Cerebellar nuclear complex (tissue), 1 donor: ENCODE measurements around the gene SAMMSON.

ENCODE experiments used
- DNase-seq, 2 experiments: peaks; one replicate each; lab custom pipeline; 2025; lab: John Stamatoyannopoulos, UW

Gene SAMMSON

DNA sequence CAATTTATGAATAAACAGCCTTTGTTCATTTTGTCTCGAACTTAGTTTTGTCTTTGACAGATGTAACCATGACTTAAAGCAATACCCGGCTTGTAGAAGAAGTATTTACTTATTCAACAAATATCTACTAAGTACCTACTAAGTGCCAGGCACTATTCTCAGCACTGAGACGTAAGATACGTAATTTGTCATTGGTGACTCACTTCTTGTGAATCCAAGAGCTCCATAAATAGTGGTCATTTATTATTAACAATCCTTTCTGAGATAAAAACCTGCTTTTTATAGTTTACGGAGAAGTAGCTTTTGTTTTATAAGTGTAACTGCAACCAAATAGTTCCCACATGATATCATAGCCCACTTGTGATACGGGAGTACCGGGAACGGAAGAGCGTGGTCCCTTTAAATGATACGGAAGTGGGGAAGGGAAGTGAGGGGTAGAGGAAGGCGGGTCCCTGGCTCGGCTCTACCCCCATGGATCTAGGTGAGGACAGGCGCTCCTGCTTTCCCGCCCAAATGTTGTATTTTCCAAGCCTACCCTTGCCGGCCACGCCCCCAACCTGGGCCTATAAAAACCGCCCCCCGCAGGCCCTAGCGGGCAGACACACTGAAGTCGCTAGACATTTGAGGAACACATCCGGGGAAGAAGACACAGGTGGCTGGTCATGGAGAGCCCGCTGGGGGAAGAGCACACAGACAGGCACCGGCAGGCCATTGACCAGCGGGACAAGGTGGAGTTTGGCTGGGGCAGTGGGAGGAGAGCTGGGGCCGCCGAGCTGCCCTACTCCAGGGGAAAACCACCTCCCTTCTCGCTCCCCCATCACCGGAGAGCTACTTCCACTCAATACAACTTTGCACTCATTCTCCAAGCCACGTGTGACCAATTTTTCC is at the start of gene SAMMSON:
Gene SAMMSON, plus strand, starts transcription at position 594 of the 888 bp plus-strand sequence.
- DNase-seq = no peak

DNA sequence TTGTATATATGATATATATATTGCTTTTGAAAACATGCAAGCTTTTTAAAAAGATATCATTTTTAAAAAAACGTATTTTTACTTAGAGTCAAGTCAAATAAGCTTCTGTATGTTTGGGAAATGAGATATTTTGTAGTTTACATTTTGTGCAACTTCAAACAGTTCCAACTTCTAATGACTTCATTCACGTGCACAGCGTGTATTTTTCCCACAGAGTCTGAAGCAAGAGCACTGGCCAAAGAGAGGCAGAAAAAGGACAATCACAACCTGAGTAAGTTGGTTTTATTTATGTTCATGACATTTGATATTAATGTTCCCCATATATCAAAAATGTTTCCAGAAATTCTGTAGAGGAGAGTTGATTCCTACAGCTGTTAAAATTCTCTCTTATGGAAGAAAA is 47.9 kb upstream of the SAMMSON start:
- DNase-seq = no peak

GRCh38 chr3:69959581-69959980 is 40.0 kb upstream of the SAMMSON start:
- DNase-seq = no peak

DNA sequence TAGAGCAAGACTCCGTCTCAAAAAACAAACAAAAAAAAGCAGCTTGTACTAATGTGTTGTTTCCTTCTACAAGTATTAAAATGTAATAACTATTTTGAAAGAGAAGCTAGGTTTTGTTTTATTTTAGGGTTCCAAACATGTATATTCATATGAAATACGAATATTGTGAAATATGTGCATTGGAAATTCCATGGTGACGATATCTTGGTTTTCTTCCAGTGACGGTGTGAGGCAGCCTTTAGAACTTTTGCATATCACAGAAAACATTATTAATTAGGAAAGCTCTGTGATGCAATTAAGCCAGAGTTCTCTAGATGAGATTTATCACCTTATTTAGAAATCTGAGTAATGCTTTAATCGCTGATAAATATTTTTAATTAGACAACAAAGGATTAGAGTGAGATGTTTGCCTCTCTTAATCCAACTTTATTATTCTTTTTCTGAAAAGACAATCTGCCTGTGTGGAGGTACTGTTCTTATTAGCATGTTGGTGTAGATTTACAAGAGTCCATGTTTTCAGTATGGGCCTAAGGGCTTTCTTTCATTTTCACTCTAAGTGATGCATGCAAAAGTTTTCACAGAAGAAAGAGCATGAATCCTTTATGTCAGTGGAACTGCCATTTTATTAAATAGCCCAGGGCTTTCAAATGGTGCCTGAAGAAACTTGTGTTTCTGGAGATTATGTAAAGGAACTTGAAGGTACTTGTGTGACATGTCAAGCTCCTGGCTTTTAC is 37.7 kb upstream of the SAMMSON start:
- DNase-seq = no peak

- no peak for DNase-seq
Observed at GRCh38 chr3:69963643-69964042, 35.9 kb upstream of the SAMMSON start.

- no peak for DNase-seq
Observed at GRCh38 chr3:69967156-69967555, 32.4 kb upstream of the SAMMSON start.

DNA sequence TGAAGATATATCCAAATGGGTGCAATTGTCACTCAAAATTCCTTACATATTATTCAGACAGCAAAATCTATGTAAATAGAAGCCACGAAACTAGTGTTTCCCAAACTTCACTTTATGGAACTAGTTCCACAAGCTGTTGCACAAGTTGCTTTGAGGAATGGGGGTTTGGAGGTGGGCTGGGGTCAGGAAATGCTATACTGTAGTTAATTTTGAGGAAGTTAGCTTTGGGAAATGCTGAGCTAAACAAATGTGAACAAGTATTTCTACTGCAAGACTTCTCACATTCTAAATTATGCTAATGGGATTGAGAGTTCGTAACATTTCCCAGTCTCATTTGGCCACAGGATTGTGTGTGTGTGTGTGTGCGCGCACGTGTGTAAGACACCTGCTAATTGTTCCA is 28.7 kb upstream of the SAMMSON start:
- DNase-seq = no peak

DNA sequence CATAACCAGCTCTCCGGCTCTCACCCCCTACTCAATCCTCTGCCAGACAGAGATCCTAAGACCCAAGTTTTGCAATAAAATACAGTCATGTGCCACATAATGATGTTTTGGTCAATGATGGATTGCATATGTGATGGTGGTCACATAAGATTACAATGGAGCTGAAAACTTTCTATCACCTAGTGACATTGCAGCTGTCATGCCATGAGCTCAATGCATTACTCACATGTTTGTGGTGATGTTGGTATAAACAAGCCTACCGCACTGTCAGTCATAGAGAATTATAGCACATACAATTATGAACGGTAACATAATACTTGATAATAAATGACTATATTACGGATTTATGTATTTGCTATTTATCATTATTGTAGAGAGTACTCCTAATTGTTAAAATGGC is 26.9 kb upstream of the SAMMSON start:
- DNase-seq = no peak

- DNase-seq = no peak
Observed at GRCh38 chr3:69976021-69976420, 23.5 kb upstream of the SAMMSON start.

DNA sequence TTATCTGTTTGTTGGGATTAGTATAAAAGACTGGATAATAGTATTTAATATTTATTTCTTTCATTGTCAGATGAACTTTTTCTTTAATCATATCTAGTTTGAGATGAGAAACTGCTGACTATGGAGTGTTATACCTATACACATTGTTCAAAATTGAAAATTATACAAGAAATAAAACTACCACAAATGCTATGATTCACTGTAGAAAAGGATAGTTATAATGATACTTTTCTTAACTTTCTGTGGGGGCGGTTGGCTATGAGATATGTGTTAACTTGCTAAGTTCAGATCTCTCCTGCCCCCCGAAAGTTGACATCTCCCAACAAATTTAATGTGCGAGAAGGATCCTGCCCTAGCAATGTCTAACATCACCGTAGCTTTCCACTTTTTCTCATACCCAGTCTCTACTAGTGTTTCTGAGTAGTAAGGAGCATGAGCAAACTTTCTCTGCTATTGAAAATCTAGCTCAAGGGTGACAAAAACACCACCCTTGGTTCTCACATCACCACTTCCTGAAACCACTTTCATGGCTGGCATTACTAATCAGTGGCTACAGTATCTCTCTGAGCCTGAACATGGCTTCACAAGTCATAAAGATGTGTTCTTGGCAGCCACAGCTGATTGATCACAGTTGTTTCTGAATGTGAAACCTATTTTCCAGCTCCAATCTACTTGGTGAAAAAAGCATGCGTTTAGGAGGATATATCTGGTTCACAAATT is 15.8 kb upstream of the SAMMSON start:
- DNase-seq = no peak

DNA sequence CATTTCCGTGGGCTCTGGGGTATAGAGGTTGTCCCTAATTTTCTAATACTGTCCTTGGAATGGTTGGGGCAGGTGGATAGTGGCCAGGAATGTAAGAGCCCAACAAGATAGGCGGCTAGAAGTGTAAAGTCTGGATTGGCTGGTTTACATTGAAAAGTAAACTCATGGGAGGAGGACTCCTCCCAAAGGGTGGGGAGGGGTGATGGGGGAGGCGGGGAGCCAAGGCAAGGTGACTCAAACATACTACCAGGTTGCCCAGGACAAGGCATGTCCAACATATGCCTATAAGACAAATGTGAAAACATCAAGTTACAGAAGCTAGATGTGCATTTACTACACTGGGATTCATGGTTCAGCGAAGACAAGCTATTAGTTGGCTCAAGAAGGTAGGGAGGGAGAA is 14.3 kb upstream of the SAMMSON start:
- DNase-seq = no peak

- no peak for DNase-seq
Observed at GRCh38 chr3:69986419-69986818, 13.1 kb upstream of the SAMMSON start.

- no peak for DNase-seq
Observed at GRCh38 chr3:69987833-69988232, 11.7 kb upstream of the SAMMSON start.

DNA sequence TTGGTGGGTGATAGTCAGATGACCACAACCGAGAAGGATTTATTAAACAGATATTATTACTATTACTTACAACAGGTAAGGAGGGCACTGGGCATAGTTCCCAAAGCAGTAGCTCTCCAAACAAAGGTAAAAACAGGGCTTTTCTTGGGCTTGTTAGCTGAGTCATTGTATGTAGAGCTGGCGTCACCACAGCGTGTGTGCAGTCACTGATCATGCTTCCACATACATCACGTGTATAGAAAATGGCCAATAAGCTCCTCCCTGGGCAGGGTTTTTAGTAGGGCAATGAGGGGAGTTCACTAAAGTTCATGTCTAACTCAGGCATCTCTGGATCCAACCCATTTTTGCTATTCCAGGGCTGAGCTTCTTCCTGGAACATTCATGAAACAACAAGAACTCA is 5.8 kb upstream of the SAMMSON start:
- DNase-seq = no peak

DNA sequence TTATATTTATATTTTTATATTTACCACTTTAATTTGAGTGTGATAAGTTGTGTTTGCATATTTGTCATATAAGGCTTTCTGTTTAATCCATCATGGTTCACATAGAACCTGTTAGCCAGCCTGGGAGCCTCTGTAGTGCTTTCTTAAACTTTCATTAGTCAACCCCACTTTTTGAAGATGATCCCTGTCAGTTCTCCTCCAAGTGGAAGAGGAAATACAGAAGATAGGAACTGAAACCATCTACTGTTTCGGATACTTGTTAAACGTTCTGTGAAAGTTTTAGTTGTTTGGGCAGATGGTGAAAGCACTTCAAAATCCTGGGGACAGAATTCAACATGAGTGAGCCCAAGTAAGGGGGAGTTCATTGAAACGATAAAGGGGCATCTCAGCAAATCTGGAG is 4.6 kb upstream of the SAMMSON start:
- no peak for DNase-seq

GRCh38 chr3:69997631-69998307 is 1.8 kb upstream of the SAMMSON start:
- DNase-seq = no peak

GRCh38 chr3:69998759-69999139 is 784 bp upstream of the SAMMSON start:
- no peak for DNase-seq

DNA sequence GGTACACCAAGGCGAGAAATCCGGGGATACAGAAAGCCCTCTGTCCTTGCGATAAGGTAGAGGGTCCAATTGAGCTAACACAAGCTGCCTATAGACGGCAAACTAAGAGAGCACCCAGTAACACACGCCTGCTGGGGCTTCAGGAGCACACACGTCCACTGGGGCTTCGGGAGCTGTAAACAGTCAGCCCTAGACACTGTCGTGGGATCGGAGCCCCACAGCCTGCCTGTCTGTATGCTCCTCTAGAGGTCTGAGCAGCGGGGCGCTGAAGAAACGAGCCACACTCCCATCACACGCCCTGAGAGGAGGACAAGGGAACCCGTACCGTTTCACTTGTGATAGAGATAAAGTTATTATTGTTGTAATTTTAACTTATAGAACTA is 486 bp downstream of the SAMMSON start:
- no peak for DNase-seq

GRCh38 chr3:70000563-70001081 is 1.1 kb downstream of the SAMMSON start:
- DNase-seq = no peak

DNA sequence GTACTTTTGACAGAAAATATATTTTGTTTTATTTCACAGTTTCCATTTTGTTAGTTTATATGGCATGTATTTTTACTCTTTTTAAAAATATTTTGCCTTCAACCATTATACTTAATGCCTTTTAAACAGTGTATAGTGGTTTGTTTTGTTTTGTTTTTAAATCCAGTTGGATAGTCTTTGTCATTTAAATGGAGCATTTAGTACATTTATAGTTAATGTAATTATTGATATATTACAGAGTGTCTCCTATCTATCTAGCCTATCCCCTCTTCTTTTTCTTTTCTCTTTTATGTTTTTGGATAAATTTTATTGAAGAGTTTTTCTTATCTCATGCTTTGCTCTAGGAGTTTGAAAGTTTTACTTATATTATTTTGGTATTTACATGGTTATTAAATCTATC is 3.6 kb downstream of the SAMMSON start:
- DNase-seq = no peak

DNA sequence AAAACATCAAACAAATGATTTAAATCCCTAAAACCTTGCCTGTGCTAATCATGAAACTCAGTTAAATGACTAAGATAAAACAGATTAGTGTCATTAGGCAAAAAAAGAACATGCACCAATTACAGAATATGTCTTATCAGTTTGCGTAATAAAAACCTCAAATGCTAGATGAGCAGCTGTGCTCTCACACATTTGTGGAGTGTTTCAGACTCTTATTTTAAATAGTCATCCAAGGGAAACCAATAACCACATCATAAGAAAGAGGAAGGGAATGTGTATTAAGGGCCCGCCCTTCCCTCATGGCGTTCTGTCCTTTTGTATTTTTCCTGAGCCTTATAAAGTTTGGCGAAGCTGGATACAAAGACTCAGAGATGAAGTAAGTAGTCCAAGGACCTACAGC is 6.6 kb downstream of the SAMMSON start:
- no peak for DNase-seq

DNA sequence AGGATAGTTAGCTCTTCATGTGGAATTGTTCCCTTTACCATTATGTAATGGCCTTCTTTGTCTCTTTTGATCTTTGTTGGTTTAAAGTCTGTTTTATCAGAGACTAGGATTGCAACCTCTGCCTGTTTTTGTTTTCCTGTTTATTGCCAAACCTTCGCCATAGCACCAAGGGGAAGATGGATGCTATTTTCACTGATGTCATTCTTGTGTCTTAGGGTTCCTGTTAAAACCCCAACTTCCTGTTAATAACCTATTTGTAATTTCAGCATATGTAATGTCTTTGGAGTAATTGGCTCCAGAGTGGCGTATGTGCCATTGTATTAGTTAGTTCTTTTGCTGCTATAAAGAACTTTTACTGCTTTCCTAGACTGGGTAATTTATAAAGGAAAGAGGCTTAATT is 10.8 kb downstream of the SAMMSON start:
- DNase-seq = no peak
